ENCODE results near the gene PLEKHG4.

Gene PLEKHG4

GRCh38 chr16:67245186-67245585 lies 34.1 kb upstream of the PLEKHG4 start:
- no peak for DNase-seq

- no peak for DNase-seq
Observed at GRCh38 chr16:67245674-67246080, 33.7 kb upstream of the PLEKHG4 start.

- peak; percentile 62 for DNase-seq
Observed at GRCh38 chr16:67246081-67246755, 33.1 kb upstream of the PLEKHG4 start.

- DNase-seq, result no peak
Observed at GRCh38 chr16:67246756-67247191, 32.6 kb upstream of the PLEKHG4 start.

- peak; percentile 93 for DNase-seq
Observed at GRCh38 chr16:67247192-67248072, 31.9 kb upstream of the PLEKHG4 start, which contains the start of gene FHOD1. Gene FHOD1, minus strand, starts transcription at chr16:67247481. Its CDS starts 71 bp downstream, at chr16:67247410.

GRCh38 chr16:67248073-67248400 lies 31.3 kb upstream of the PLEKHG4 start:
- DNase-seq, result no peak

- no peak for DNase-seq
Observed at GRCh38 chr16:67248401-67249177, 30.7 kb upstream of the PLEKHG4 start, which contains the start of gene SLC9A5. Gene SLC9A5, plus strand, starts transcription at chr16:67248979. Its CDS starts 36 bp downstream, at chr16:67249015.

GRCh38 chr16:67249178-67250044 lies 29.9 kb upstream of the PLEKHG4 start:
- no peak for DNase-seq

- DNase-seq, result no peak
Observed at GRCh38 chr16:67250045-67250327, 29.3 kb upstream of the PLEKHG4 start.

GRCh38 chr16:67252609-67253497 lies 26.5 kb upstream of the PLEKHG4 start:
- DNase-seq, result no peak

- DNase-seq, result no peak
Observed at GRCh38 chr16:67254801-67255552, 24.4 kb upstream of the PLEKHG4 start.

- DNase-seq, result no peak
Observed at GRCh38 chr16:67255553-67256221, 23.6 kb upstream of the PLEKHG4 start.

- no peak for DNase-seq
Observed at GRCh38 chr16:67256701-67257230, 22.6 kb upstream of the PLEKHG4 start.

- DNase-seq, result no peak
Observed at GRCh38 chr16:67257486-67258160, 21.7 kb upstream of the PLEKHG4 start.

GRCh38 chr16:67258161-67258835 lies 21.0 kb upstream of the PLEKHG4 start:
- DNase-seq, result no peak

GRCh38 chr16:67259705-67260104 lies 19.6 kb upstream of the PLEKHG4 start:
- DNase-seq, result no peak

- no peak for DNase-seq
Observed at GRCh38 chr16:67260426-67261063, 18.8 kb upstream of the PLEKHG4 start.

GRCh38 chr16:67263201-67263600 lies 16.1 kb upstream of the PLEKHG4 start:
- no peak for DNase-seq
